HL-60 (cell line): ENCODE measurements around the gene PRIMPOL.

Source experiments
- DNase-seq, 2 experiments: peaks; one replicate each; pipeline ENCODE4 v3.0.0-alpha.2; 2010 to 2020; ENCODE audit warnings: low read depth in 1 of 2, low spot score in 1 of 2
- H3K27ac ChIP-seq: fragments of 250-450 bp; sonication (Bioruptor Pico); replicated peaks from 2 replicates; pipeline ENCODE4 v1.5.1; 2020; ENCODE audit warnings: mild to moderate bottlenecking, moderate library complexity
- H3K27me3 ChIP-seq: fragments of 250-450 bp; sonication (Bioruptor Pico); 2 replicates; pipeline ENCODE4 v1.5.1; 2021; ENCODE audit warnings: mild to moderate bottlenecking, moderate library complexity; ENCODE audit not compliant: insufficient read depth, poor library complexity, severe bottlenecking
- H3K4me3 ChIP-seq: replicated peaks from 2 replicates; pipeline ENCODE4 v1.5.1; 2011; ENCODE audit warnings: mild to moderate bottlenecking, control low read depth, low read length; ENCODE audit not compliant: insufficient read depth
- CTCF ChIP-seq: IDR thresholded peaks from one replicate; pipeline ENCODE4 v1.5.1; 2011; ENCODE audit warnings: low read length, control low read depth, inconsistent platforms; ENCODE audit not compliant: insufficient read depth
- GABPA ChIP-seq: IDR thresholded peaks from 2 replicates; pipeline ENCODE4 v1.6.1; 2012; ENCODE audit warnings: low read depth
- POLR2AphosphoS5 ChIP-seq: IDR thresholded peaks from 2 replicates; pipeline ENCODE4 v1.6.1; 2012; ENCODE audit warnings: low read depth
- REST ChIP-seq: IDR thresholded peaks from 2 replicates; pipeline ENCODE4 v1.6.1; 2012; ENCODE audit warnings: low read depth; ENCODE audit not compliant: insufficient replicate concordance
- SPI1 ChIP-seq: IDR thresholded peaks from 2 replicates; pipeline ENCODE4 v1.6.1; 2012; ENCODE audit warnings: low read depth, mild to moderate bottlenecking, borderline replicate concordance

PRIMPOL gene

GRCh38 chr4:184712322-184712721 lies 62.8 kb downstream of the PRIMPOL start:
- TF ChIP-seq GABPA (no peak), REST (no peak), CTCF (no peak), SPI1 (no peak), POLR2AphosphoS5 (no peak)
- H3K27me3 ChIP-seq = no peaks in the 10 kb centered on the region

GRCh38 chr4:184713887-184714286 lies 64.3 kb downstream of the PRIMPOL start:
- H3K27me3 ChIP-seq = no peaks in the 10 kb centered on the region

More at GRCh38 chr4:184712322-184712721, 62.8 kb downstream of the PRIMPOL start:
- no peak overlapping the region for H3K27ac ChIP-seq
- no peak for DNase-seq
- no peak overlapping the region for H3K4me3 ChIP-seq

GRCh38 chr4:184715526-184715925 lies 66.0 kb downstream of the PRIMPOL start:
- no peak for TF ChIP-seq CTCF
- TF ChIP-seq GABPA = no peak
- TF ChIP-seq REST = no peak
- TF ChIP-seq SPI1 = no peak
- TF ChIP-seq POLR2AphosphoS5 = no peak
- no peak overlapping the region for H3K27ac ChIP-seq
- no peaks in the 10 kb centered on the region for H3K27me3 ChIP-seq
- no peak for DNase-seq
- H3K4me3 ChIP-seq = no peak overlapping the region

More at GRCh38 chr4:184713887-184714286, 64.3 kb downstream of the PRIMPOL start:
- TF ChIP-seq REST (no peak), POLR2AphosphoS5 (no peak), CTCF (no peak), SPI1 (no peak), GABPA (no peak)
- Histone ChIP-seq H3K27ac (no peak overlapping the region), H3K4me3 (no peak overlapping the region)
- no peak for DNase-seq
